HG03135 (cell line): ENCODE data around the gene CCNB3.
"Not testable (repeated sequence)": the region's sequence is repeated elsewhere in the genome, so short reads cannot be mapped to it uniquely, and the experiment has no call there.

Experiments
- ATAC-seq: cut with Tn5 transposase; IDR thresholded peaks from one replicate; pipeline ENCODE4 v1.9.1; 2021; ENCODE audit warnings: mild to moderate bottlenecking, moderate library complexity; ENCODE audit not compliant: unreplicated experiment

CCNB3 gene, protein sequence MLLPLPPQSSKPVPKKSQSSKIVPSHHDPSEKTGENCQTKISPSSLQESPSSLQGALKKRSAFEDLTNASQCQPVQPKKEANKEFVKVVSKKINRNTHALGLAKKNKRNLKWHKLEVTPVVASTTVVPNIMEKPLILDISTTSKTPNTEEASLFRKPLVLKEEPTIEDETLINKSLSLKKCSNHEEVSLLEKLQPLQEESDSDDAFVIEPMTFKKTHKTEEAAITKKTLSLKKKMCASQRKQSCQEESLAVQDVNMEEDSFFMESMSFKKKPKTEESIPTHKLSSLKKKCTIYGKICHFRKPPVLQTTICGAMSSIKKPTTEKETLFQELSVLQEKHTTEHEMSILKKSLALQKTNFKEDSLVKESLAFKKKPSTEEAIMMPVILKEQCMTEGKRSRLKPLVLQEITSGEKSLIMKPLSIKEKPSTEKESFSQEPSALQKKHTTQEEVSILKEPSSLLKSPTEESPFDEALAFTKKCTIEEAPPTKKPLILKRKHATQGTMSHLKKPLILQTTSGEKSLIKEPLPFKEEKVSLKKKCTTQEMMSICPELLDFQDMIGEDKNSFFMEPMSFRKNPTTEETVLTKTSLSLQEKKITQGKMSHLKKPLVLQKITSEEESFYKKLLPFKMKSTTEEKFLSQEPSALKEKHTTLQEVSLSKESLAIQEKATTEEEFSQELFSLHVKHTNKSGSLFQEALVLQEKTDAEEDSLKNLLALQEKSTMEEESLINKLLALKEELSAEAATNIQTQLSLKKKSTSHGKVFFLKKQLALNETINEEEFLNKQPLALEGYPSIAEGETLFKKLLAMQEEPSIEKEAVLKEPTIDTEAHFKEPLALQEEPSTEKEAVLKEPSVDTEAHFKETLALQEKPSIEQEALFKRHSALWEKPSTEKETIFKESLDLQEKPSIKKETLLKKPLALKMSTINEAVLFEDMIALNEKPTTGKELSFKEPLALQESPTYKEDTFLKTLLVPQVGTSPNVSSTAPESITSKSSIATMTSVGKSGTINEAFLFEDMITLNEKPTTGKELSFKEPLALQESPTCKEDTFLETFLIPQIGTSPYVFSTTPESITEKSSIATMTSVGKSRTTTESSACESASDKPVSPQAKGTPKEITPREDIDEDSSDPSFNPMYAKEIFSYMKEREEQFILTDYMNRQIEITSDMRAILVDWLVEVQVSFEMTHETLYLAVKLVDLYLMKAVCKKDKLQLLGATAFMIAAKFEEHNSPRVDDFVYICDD (N-terminal part only)

GRCh38 chrX:50204364-50204899 is at the start of gene CCNB3:
Gene CCNB3, plus strand, starts transcription at chrX:50204765. Its CDS starts 80,399 bp downstream, at chrX:50285164.
- peak; percentile 94 for ATAC-seq

DNA sequence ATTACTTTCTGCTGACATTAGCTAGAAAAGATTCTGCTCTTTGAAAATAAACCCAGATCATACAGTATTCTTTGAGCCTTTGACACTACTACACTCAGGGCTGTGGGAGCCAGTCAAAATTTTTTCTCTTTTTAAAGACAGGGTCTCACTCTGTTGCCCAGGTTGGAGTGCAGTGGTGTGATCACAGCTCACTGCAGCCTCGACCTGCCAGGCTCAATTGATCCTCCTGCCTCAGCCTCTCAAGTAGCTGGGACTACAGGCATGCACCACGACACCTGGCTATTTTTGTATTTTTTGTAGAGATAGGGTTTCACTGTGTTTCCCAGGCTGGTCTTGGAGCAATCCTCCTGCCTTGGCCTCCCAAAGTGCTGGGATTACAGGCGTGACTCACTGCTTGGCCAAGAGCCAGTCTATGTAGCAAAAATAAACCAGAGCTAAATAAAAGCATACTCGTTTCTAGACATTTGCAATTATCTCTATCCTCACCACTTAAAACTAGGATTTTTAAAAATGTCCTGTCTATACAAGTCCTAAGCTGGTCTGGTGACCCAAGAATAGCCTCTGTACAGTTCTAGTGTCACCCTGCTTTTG is 46.9 kb upstream of the CCNB3 start:
- no peak for ATAC-seq

- ATAC-seq: no peak
These were observed 46.0 kb upstream of the CCNB3 start for GRCh38 chrX:50158593-50158992.

- ATAC-seq: no peak
These were observed 43.4 kb upstream of the CCNB3 start for GRCh38 chrX:50161127-50161526.

- no peak for ATAC-seq
These were observed 38.8 kb upstream of the CCNB3 start for GRCh38 chrX:50165727-50166126.

GRCh38 chrX:50167366-50167765 is 37.2 kb upstream of the CCNB3 start:
- ATAC-seq: no peak

GRCh38 chrX:50168241-50168687 is 36.3 kb upstream of the CCNB3 start:
- no peak for ATAC-seq

GRCh38 chrX:50169717-50170116 is 34.8 kb upstream of the CCNB3 start:
- no peak for ATAC-seq

GRCh38 chrX:50180073-50180940 is 24.3 kb upstream of the CCNB3 start:
- ATAC-seq: no peak

GRCh38 chrX:50183891-50184290 is 20.7 kb upstream of the CCNB3 start:
- no peak for ATAC-seq

GRCh38 chrX:50188859-50189600 is 15.5 kb upstream of the CCNB3 start:
- no peak for ATAC-seq

- no peak for ATAC-seq
These were observed 6.2 kb upstream of the CCNB3 start for GRCh38 chrX:50198348-50198747.

DNA sequence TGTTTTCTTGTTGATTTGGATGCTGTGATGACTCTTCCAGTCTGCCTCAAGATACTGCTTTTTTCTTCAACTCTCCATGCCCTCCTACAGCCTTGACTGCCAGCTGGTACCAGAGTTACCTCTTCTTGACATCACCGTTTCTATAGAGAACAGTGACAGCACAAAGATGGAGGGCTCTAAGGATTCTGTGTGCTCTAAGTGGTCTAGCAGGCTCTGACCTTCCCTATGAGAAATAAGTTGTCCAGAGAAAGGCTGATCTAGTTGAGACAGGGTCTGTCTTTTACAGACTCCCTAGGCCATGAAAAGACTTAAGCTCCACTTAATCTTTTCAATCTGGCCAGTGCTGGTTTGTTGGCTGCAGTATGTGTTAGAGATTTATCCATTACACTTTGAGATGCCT is 3.7 kb upstream of the CCNB3 start, which contains the start of gene AKAP4:
AKAP4 (minus strand) TSS at position 101 of the 400 bp plus-strand sequence. CDS start 118 bp downstream, outside the sequence.
- no peak for ATAC-seq

DNA sequence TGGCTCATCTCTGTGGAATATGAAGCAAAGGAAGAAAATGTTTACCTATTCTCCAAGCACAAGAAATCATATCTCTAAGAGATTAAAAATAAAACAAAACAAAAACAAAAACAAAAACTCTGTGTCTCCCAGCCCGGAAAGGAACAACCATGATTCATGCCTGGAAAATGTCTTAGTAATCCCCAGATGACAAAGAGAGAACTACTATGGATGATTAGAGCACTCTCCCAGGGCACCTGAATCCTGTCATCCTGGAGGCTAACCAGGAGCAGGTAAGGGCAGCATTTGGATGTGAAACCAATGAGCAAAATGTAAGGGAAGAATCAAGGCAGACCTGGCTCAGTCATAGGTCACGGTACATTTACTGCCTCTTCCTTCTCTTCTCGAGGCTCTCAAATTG is 2.0 kb upstream of the CCNB3 start:
- ATAC-seq: no peak

- ATAC-seq: no peak
These were observed 2.2 kb downstream of the CCNB3 start for GRCh38 chrX:50206753-50207152.

DNA sequence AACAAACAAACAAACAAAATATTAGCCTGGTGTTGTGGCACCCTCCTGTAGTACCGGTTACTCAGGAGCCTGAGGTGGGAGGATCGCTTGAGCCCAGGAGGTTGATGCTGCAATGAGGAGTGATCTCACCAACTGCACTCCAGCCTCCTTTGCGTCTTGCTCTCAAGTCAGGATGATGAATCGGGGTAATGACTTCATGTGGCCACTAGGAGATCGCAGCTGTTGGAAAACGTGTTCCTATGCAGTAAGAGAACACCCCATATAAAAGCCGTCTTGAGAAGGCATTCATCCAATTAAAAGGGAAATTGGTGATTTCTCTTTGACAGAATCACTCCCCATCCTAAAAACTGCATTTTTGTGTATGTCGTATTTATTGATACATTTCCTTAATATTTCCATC is 6.9 kb downstream of the CCNB3 start:
- ATAC-seq: no peak

DNA sequence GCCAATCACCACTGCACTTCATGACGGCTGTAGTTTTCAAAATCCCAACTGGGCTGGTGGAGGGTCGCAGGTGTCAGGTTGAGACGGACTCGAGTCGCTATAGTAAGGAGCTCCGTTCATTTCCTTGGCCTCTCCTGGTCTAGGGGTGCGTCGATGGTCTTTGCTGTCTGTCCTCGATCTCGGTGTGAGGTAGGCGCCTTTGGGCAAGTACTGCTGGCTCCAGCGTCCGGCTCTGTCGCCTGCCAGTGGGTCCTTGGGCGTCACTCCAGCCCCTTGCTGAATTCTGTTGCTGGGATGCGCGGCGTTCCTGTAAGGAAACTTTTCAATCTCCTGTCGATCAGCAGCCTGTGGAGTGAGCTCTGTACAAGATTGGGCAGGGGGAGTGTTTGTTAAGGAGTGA is 76.7 kb downstream of the CCNB3 start:
- ATAC-seq: no peak

- ATAC-seq: no peak
These were observed 122.7 kb downstream of the CCNB3 start for GRCh38 chrX:50327235-50327634.

DNA sequence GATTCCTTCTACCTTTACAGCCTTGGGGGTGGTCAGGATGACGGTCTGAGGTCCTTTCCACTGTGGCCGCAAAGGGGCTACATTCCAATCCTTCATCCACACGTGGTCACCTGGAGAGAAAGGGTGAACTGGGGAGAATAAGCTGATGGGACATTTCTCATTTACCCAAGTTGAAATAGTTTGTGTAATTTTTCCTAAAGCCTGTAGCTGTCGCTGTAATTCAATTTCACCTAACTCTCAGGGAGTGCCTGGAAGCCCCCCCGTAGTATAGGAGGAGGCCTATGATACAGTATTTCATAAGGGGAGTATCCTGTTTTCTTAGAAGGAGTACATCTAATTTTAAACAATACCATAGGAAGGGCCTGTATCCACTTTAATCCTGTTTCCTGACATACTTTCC is 128.1 kb downstream of the CCNB3 start:
- ATAC-seq: not testable (repeated sequence)
